SK-N-MC (cell line): ENCODE measurements around the gene PIAS1.
A peak's percentile ranks its signal among the peaks of the same experiment; 100 is the strongest.

Experiments used
- DNase-seq: peaks from one replicate; pipeline ENCODE4 v3.0.0-alpha.2; 2011; ENCODE audit warnings: low read depth, low spot score
- H3K27ac ChIP-seq: fragments of 200-600 bp; sonication (generic); 2 replicates; pipeline ENCODE4 v1.5.1; 2016; ENCODE audit warnings: mixed run types
- H3K36me3 ChIP-seq: fragments of 200-600 bp; sonication (generic); 2 replicates; pipeline ENCODE4 v1.6.1; 2017; ENCODE audit warnings: antibody characterized with exemption, low read length, mixed read lengths; ENCODE audit not compliant: insufficient read depth
- H3K4me3 ChIP-seq: fragments of 200-600 bp; sonication (generic); 2 replicates; pipeline ENCODE4 v1.5.1; 2016
- H3K9ac ChIP-seq: fragments of 200-600 bp; sonication (generic); 2 replicates; pipeline ENCODE4 v1.8.0; 2017; ENCODE audit warnings: mixed run types, mixed read lengths; ENCODE audit not compliant: insufficient read length
- H3K9me3 ChIP-seq: fragments of 200-600 bp; sonication (generic); 2 replicates; pipeline ENCODE4 v1.6.1; 2017; ENCODE audit warnings: low read depth, mild to moderate bottlenecking, antibody characterized with exemption, low read length, moderate library complexity, mixed read lengths
- EZH2 ChIP-seq: fragments of 200-600 bp; sonication (generic); IDR thresholded peaks from one replicate; pipeline ENCODE4 v1.6.1; 2017; ENCODE audit warnings: antibody characterized with exemption
- FOXP2 ChIP-seq: optimal IDR thresholded peaks from 2 replicates; pipeline ENCODE3; 2011; ENCODE audit warnings: mild to moderate bottlenecking, moderate library complexity; ENCODE audit not compliant: insufficient read depth; ENCODE audit errors: extremely low read length, control extremely low read depth
- POLR2AphosphoS5 ChIP-seq: IDR thresholded peaks from 2 replicates; pipeline ENCODE4 v1.6.1; 2012; ENCODE audit warnings: mild to moderate bottlenecking, low read depth, low read length, borderline replicate concordance

PIAS1 gene

DNA sequence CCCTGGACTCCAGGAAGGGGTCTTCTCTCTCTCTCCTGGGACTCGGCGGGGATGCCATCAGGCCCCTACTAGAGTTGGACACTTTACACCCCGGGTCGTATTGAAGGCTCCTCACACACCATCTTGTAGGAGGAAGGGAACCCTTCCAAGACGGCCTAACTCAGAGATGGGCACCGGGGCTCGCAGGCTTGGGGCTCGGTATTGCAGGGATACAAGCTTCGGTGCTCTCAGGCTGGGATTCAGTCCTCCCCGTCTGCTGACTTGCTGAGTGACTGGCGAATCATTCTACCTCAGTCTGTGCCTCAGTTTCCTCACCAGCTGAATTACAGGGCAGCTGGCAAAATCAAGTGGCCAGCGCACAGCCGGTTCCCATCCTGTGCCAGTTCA is 151.4 kb downstream of the PIAS1 start:
- no peaks in the 10 kb centered on the region for H3K36me3 ChIP-seq
- H3K9ac ChIP-seq, result no peak overlapping the region
- no peaks in the 10 kb centered on the region for H3K9me3 ChIP-seq
- DNase-seq, result no peak
- no peak for TF ChIP-seq POLR2AphosphoS5
- H3K27ac ChIP-seq, result peak overlapping the region; percentile 80; the same call in 1 of the 2 replicates
- H3K4me3 ChIP-seq, result peak overlapping the region; percentile 51

DNA sequence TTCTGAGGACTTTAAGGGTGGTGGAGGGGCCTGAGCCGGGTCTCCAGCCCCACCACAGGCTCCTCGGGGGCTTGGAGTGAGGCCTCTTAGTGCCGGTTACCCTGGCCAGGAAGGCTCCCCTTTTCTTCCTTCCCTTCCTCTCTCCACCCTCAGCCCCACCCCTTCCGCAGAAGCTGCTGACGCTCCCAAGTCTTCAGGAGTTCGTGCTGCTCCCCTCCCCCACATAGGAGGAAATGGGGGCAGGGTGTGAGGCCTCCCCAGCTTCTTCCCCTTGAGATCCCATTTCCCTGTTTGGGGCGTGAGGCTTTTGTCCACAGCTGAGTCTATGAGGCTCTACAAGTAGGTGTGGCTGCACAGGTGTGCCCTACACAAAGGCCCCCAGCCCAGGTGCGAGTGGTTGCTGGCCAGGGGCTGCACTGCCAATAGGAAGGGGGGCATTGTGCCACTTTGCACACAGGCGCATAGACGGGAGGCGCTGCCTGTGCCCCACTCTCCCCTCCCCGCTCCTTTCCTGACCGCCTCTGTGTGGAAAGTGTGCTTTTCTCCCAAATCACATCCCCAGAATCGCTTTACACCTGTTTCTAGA is 151.9 kb downstream of the PIAS1 start:
- Histone ChIP-seq H3K9me3 (no peaks in the 10 kb centered on the region), H3K36me3 (peaks cover under 1% of the 10 kb centered on the region; the same call in 1 of the 2 replicates), H3K4me3 (peak overlapping the region; percentile 51; the same call in 1 of the 2 replicates), H3K9ac (no peak overlapping the region), H3K27ac (0 out of 2 replicates have a peak overlapping the region, but pooled peaks have one; percentile 35)
- DNase-seq, result no peak
- TF ChIP-seq FOXP2, result no peak
- no peak for TF ChIP-seq EZH2
- TF ChIP-seq POLR2AphosphoS5, result no peak; the same call in 1 of the 2 replicates

GRCh38 chr15:68206711-68207151 is 152.6 kb downstream of the PIAS1 start:
- TF ChIP-seq POLR2AphosphoS5 (no peak), FOXP2 (no peak), EZH2 (no peak)
- peaks cover 7% of the 10 kb centered on the region; the same call in 1 of the 2 replicates for H3K36me3 ChIP-seq
- H3K9ac ChIP-seq, result no peak overlapping the region
- H3K4me3 ChIP-seq, result no peak overlapping the region
- no peaks in the 10 kb centered on the region for H3K9me3 ChIP-seq
- H3K27ac ChIP-seq, result peak overlapping the region; percentile 67; the same call in 1 of the 2 replicates
- no peak for DNase-seq

- peaks cover 7% of the 10 kb centered on the region; the same call in 1 of the 2 replicates for H3K36me3 ChIP-seq
- TF ChIP-seq EZH2, result no peak
- TF ChIP-seq FOXP2, result no peak
- TF ChIP-seq POLR2AphosphoS5, result no peak
- no peaks in the 10 kb centered on the region for H3K9me3 ChIP-seq
- DNase-seq, result no peak
- H3K9ac ChIP-seq, result no peak overlapping the region
- H3K4me3 ChIP-seq, result no peak overlapping the region
- peak overlapping the region; percentile 67; the same call in 1 of the 2 replicates for H3K27ac ChIP-seq
Measured at GRCh38 chr15:68207176-68207935, 153.2 kb downstream of the PIAS1 start.

- H3K27ac ChIP-seq, result 0 out of 2 replicates have a peak overlapping the region, but pooled peaks have one; percentile 50
- peaks cover 7% of the 10 kb centered on the region; the same call in 1 of the 2 replicates for H3K36me3 ChIP-seq
- TF ChIP-seq EZH2 (no peak), FOXP2 (no peak), POLR2AphosphoS5 (no peak)
- H3K4me3 ChIP-seq, result no peak overlapping the region
- no peak for DNase-seq
- no peak overlapping the region for H3K9ac ChIP-seq
- H3K9me3 ChIP-seq, result no peaks in the 10 kb centered on the region
Measured at GRCh38 chr15:68208136-68208535, 154.0 kb downstream of the PIAS1 start.

DNA sequence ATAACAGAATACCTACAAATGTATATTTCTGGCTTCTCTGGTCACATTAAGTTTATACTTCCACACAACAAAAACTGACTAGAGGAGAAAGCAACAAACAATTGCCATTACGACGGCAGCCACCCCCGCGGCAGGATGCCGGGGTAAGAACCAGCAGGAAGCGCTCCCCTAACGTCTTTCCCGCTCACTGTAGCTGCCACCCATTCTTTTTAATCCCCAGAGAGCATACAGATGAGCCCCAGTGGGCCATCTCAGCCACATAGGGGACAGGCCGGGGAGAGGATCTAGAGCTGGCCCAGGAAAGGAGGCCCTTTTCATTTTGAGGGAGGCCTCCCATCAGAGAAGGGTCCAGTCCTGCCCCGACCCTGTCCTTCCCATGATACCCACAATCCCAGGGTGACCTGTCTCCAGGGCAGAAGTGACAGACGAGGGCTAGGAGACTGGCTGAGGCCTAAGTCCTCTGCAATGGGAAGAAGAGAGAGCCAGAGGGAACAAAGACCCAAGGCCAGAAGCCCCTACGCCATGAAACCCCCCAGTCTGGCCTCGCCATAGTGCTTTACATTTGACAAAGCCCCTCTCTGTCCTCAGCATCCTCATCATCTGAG is 154.6 kb downstream of the PIAS1 start:
- H3K4me3 ChIP-seq, result no peak overlapping the region
- H3K9me3 ChIP-seq, result no peaks in the 10 kb centered on the region
- H3K9ac ChIP-seq, result no peak overlapping the region
- H3K27ac ChIP-seq, result peak overlapping the region; percentile 50; the same call in 1 of the 2 replicates
- TF ChIP-seq FOXP2 (no peak), POLR2AphosphoS5 (no peak), EZH2 (no peak)
- DNase-seq, result no peak
- H3K36me3 ChIP-seq, result peaks cover 7% of the 10 kb centered on the region; the same call in 1 of the 2 replicates

GRCh38 chr15:68209272-68209671 is 155.2 kb downstream of the PIAS1 start:
- TF ChIP-seq POLR2AphosphoS5, result no peak
- TF ChIP-seq FOXP2, result no peak
- no peak for TF ChIP-seq EZH2
- DNase-seq, result no peak
- Histone ChIP-seq H3K36me3 (peaks cover 7% of the 10 kb centered on the region; the same call in 1 of the 2 replicates), H3K4me3 (no peak overlapping the region), H3K27ac (no peak overlapping the region), H3K9me3 (no peaks in the 10 kb centered on the region), H3K9ac (no peak overlapping the region)
